Measurements from ENCODE around the gene IPO13.

IPO13 gene

GRCh38 chr1:43935711-43936427 lies 10.9 kb upstream of the IPO13 start:
- TF ChIP-seq TAF1 (IDR thresholded peaks at IDR 0.05; ENCODE audit: borderline replicate concordance, insufficient read depth, low read length) (no peak), REST (IDR thresholded peaks at IDR 0.05; ENCODE audit: insufficient read depth in 1 of 2, low read depth in 2 of 2, low read length in 2 of 2) (no peak), FOXP2 (optimal IDR thresholded peaks at IDR 0.05; ENCODE audit: borderline replicate concordance, extremely low read depth, extremely low read length, insufficient read depth) (no peak), POLR2AphosphoS5 (IDR thresholded peaks at IDR 0.05; ENCODE audit: low read depth, low read length) (no peak), SIN3A (IDR thresholded peaks at IDR 0.05; ENCODE audit: borderline replicate concordance, insufficient read depth, low read length) (no peak)

- TF ChIP-seq REST (IDR thresholded peaks at IDR 0.05; ENCODE audit: insufficient read depth in 1 of 2, low read depth in 2 of 2, low read length in 2 of 2): no peak
- TF ChIP-seq TAF1 (IDR thresholded peaks at IDR 0.05; ENCODE audit: borderline replicate concordance, insufficient read depth, low read length): no peak
- no peak for TF ChIP-seq POLR2AphosphoS5 (IDR thresholded peaks at IDR 0.05; ENCODE audit: low read depth, low read length)
- TF ChIP-seq FOXP2 (optimal IDR thresholded peaks at IDR 0.05; ENCODE audit: borderline replicate concordance, extremely low read depth, extremely low read length, insufficient read depth): no peak
- TF ChIP-seq SIN3A (IDR thresholded peaks at IDR 0.05; ENCODE audit: borderline replicate concordance, insufficient read depth, low read length): no peak
Observed at GRCh38 chr1:43936431-43937151, 10.2 kb upstream of the IPO13 start.

- TF ChIP-seq POLR2AphosphoS5 (IDR thresholded peaks at IDR 0.05; ENCODE audit: low read depth, low read length) (no peak), SIN3A (IDR thresholded peaks at IDR 0.05; ENCODE audit: borderline replicate concordance, insufficient read depth, low read length) (no peak), REST (IDR thresholded peaks at IDR 0.05; ENCODE audit: insufficient read depth in 1 of 2, low read depth in 2 of 2, low read length in 2 of 2) (no peak), FOXP2 (optimal IDR thresholded peaks at IDR 0.05; ENCODE audit: borderline replicate concordance, extremely low read depth, extremely low read length, insufficient read depth) (no peak), TAF1 (IDR thresholded peaks at IDR 0.05; ENCODE audit: borderline replicate concordance, insufficient read depth, low read length) (no peak)
Observed at GRCh38 chr1:43937179-43937865, 9.4 kb upstream of the IPO13 start.

- no peak for TF ChIP-seq TAF1 (IDR thresholded peaks at IDR 0.05; ENCODE audit: borderline replicate concordance, insufficient read depth, low read length)
- no peak for TF ChIP-seq SIN3A (IDR thresholded peaks at IDR 0.05; ENCODE audit: borderline replicate concordance, insufficient read depth, low read length)
- TF ChIP-seq FOXP2 (optimal IDR thresholded peaks at IDR 0.05; ENCODE audit: borderline replicate concordance, extremely low read depth, extremely low read length, insufficient read depth): no peak
- no peak for TF ChIP-seq REST (IDR thresholded peaks at IDR 0.05; ENCODE audit: insufficient read depth in 1 of 2, low read depth in 2 of 2, low read length in 2 of 2)
- TF ChIP-seq POLR2AphosphoS5 (IDR thresholded peaks at IDR 0.05; ENCODE audit: low read depth, low read length): no peak
Observed at GRCh38 chr1:43938383-43938782, 8.4 kb upstream of the IPO13 start.
